Mucosa of rectum (tissue), 2 donors: ENCODE measurements around the gene ZNF362.

Source experiments
- H3K27ac ChIP-seq, 2 donors: one replicate each; pipeline ENCODE4 v1.7.0; 2013; ENCODE audit warnings: inconsistent platforms in 2 of 2, low read depth in 2 of 2, low read length in 2 of 2
- H3K27me3 ChIP-seq, 2 donors: one replicate each; pipeline ENCODE4 v1.7.0; 2013; ENCODE audit warnings: low read length in 2 of 2; ENCODE audit not compliant: control insufficient read depth in 2 of 2, insufficient read depth in 2 of 2
- H3K36me3 ChIP-seq, 2 donors: one replicate each; pipeline ENCODE4 v1.7.0; 2013; ENCODE audit warnings: low read length in 2 of 2; ENCODE audit not compliant: control insufficient read depth in 2 of 2, insufficient read depth in 2 of 2
- H3K4me1 ChIP-seq, 2 donors: one replicate each; pipeline ENCODE4 v1.7.0; 2013; ENCODE audit warnings: low read length in 2 of 2, mild to moderate bottlenecking in 1 of 2; ENCODE audit not compliant: control insufficient read depth in 2 of 2, insufficient read depth in 2 of 2
- H3K4me3 ChIP-seq, 2 donors: one replicate each; pipeline ENCODE4 v1.7.0; 2013; ENCODE audit warnings: low read length in 2 of 2
- H3K9ac ChIP-seq, 2 donors: one replicate each; pipeline ENCODE4 v1.7.0; 2013; ENCODE audit warnings: low read length in 2 of 2, low read depth in 1 of 2, mild to moderate bottlenecking in 1 of 2
- H3K9me3 ChIP-seq, 2 donors: one replicate each; pipeline ENCODE4 v1.7.0; 2013; ENCODE audit warnings: low read length in 2 of 2; ENCODE audit not compliant: control insufficient read depth in 2 of 2
- donor health status: healthy.
- donor health status: Normal muscosa, but diverticular disease.

Gene ZNF362

GRCh38 chr1:33294071-33295010, 38.0 kb downstream of the ZNF362 start:
- peaks cover 5 to 22% of the 10 kb centered on the region in 2 donors for H3K36me3 ChIP-seq
- H3K9me3 ChIP-seq: no peaks in the 10 kb centered on the region
- no peak overlapping the region for H3K4me3 ChIP-seq
- no peaks in the 10 kb centered on the region for H3K4me1 ChIP-seq
- H3K27me3 ChIP-seq: no peaks in the 10 kb centered on the region
- no peak overlapping the region for H3K27ac ChIP-seq
- H3K9ac ChIP-seq: no peak overlapping the region

- H3K4me1 ChIP-seq: no peaks in the 10 kb centered on the region
Observed at GRCh38 chr1:33295023-33295422, 38.7 kb downstream of the ZNF362 start.

DNA sequence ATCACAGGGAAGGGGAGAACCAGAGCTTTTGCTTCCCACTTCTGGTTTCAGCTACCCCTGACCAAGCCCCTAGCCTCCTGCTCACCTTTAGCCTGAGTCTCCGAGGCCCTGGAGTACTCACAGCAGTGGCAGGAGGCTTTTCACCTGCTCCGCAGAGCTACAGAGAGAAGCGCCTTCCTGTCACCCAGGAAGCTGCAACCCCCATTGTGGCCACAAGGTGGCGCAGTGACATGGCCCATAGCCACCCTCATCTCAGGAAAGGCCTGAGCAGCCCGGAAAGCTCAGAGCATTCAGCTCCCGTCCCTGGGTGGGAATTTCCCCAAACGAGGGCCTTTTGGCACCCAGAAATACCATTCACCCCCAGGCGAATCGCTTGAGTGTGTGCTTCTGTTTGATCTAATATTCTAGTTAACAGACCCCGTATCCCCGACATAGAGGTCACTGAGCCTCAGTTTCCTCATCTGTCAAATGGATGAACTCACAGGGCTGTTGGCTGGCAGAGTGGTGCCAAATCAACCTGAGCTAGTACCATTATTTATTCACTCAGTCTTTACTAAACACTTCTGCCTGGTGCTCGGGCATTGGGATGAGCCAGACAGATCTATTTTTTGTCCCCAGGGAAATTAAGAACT, 39.3 kb downstream of the ZNF362 start:
- Histone ChIP-seq H3K4me1 (no peaks in the 10 kb centered on the region), H3K9ac (no peak overlapping the region), H3K27ac (no peak overlapping the region), H3K36me3 (peaks cover 5 to 22% of the 10 kb centered on the region in 2 donors), H3K27me3 (no peaks in the 10 kb centered on the region), H3K4me3 (no peak overlapping the region), H3K9me3 (no peaks in the 10 kb centered on the region)

More at GRCh38 chr1:33295023-33295422, 38.7 kb downstream of the ZNF362 start:
- Histone ChIP-seq H3K9me3 (no peaks in the 10 kb centered on the region), H3K36me3 (peaks cover 5 to 22% of the 10 kb centered on the region in 2 donors), H3K27ac (no peak overlapping the region), H3K4me3 (no peak overlapping the region), H3K27me3 (no peaks in the 10 kb centered on the region), H3K9ac (no peak overlapping the region)

DNA sequence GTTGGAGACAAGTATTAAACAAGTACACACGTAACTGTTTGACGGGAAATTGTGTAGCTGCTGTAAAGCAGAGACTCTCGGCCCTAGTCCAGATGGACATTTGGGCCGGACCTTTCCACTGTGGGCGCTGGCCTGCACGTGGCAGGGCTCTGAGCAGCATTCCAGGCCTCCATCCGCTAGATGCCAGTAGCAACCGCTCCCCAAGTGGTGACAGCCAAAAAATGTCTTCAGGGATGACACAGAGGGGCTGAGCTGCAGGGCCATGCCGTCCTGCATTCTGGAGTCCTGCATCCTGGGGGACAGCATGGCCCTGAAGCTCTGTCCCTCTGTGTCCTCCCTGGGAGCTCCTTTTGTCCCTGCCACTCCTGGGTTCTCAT, 39.8 kb downstream of the ZNF362 start:
- Histone ChIP-seq H3K9me3 (no peaks in the 10 kb centered on the region), H3K4me1 (no peaks in the 10 kb centered on the region), H3K9ac (no peak overlapping the region), H3K27me3 (no peaks in the 10 kb centered on the region), H3K36me3 (peaks cover 5 to 22% of the 10 kb centered on the region in 2 donors), H3K27ac (no peak overlapping the region), H3K4me3 (no peak overlapping the region)

DNA sequence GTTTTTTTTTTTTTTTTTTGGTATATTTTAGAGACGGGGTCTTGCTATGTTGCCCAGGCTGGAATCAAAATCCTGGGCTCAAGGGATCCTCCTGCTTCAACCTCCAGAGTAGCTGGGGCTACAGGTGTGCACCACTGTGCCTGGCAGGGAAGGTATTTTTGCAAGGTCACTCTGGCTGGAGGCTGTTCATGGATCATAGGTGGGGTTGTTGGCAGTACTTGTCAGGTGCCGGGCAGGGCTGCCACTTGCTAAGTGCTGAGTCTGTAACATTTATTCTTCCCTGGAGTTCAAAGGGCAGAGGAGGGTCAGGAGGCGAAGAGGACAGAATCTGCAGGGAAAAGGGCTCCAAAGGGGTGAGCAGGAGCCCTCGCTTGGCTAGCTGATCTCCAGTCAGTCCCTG, 40.5 kb downstream of the ZNF362 start:
- Histone ChIP-seq H3K9me3 (no peaks in the 10 kb centered on the region), H3K36me3 (peaks cover 5 to 22% of the 10 kb centered on the region in 2 donors), H3K4me1 (no peaks in the 10 kb centered on the region), H3K4me3 (no peak overlapping the region), H3K9ac (no peak overlapping the region), H3K27me3 (no peaks in the 10 kb centered on the region), H3K27ac (no peak overlapping the region)

DNA sequence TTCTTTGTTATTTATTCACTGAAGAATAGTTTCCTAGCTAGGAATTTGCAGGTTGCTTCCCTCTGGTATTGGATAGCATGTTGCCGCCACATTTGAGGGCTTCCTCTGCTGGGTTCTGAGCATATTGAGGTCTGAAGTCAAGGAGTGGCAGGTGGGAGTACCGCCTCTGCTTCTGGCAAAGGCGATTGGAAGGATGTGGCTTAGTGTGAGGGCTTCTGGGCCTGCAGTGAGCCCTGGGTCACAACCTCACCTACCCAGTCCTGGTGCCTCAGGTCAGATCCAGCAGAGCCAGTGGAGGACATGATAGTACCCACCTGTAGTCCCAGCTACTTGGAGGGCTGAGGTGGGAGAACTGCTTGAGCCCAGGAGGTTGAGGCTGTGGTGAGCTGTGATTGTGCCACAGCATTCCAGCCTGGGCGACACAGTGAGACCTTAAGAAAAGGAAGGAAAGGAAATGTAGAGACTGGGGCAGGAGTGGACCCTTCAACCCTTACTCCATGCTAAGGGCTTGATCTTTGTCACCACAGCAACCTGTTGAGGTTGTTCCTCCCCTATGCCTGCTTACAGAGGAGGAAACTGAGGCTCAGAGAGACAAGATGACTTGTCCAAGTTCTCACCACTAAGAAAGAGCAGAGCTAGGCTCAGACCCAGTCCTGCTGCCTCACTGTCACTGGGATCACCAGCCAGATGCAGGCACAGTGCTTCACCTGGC, 41.8 kb downstream of the ZNF362 start:
- no peaks in the 10 kb centered on the region for H3K27me3 ChIP-seq
- no peaks in the 10 kb centered on the region for H3K9me3 ChIP-seq
- H3K4me1 ChIP-seq: no peaks in the 10 kb centered on the region
- no peak overlapping the region for H3K27ac ChIP-seq
- no peak overlapping the region for H3K4me3 ChIP-seq
- peak overlapping the region in 1 of 2 donors; percentile 8 for H3K9ac ChIP-seq
- peaks cover 5 to 22% of the 10 kb centered on the region in 2 donors for H3K36me3 ChIP-seq

DNA sequence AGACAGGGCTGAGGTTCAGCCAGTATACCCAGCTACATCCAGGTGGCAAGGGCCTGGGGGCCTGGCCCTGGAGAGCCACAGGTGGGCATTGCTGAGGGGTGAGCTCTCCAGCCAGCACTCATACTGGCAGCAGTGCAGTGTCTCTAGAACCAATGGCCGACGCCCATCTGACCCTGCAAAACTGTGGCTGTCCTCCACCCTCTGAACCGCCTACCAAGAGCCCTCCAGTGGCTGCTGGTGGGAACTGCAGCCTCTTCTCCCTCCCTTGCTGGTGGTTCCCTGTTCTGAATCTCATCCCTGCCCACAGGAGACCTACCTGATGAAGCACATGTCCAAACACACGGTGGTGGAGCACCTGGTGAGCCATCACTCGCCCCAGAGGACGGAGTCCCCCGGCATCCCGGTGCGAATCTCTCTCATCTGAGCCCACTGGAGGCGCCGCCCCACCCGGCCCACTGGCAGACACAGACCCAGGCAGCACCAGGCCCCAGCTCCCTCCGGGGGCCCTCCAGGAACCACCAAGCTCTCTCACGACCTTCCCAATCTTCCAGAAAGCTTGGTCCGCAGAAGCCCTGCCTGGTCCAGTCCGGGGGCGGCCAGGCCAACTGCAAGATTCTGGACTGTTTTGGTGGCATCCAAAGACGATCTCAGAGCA, 42.5 kb downstream of the ZNF362 start:
- H3K9ac ChIP-seq: peak overlapping the region in 1 of 2 donors; percentile 8
- no peaks in the 10 kb centered on the region for H3K4me1 ChIP-seq
- H3K27ac ChIP-seq: no peak overlapping the region
- no peaks in the 10 kb centered on the region for H3K9me3 ChIP-seq
- no peaks in the 10 kb centered on the region for H3K27me3 ChIP-seq
- peaks cover 5 to 19% of the 10 kb centered on the region in 2 donors for H3K36me3 ChIP-seq
- H3K4me3 ChIP-seq: no peak overlapping the region

DNA sequence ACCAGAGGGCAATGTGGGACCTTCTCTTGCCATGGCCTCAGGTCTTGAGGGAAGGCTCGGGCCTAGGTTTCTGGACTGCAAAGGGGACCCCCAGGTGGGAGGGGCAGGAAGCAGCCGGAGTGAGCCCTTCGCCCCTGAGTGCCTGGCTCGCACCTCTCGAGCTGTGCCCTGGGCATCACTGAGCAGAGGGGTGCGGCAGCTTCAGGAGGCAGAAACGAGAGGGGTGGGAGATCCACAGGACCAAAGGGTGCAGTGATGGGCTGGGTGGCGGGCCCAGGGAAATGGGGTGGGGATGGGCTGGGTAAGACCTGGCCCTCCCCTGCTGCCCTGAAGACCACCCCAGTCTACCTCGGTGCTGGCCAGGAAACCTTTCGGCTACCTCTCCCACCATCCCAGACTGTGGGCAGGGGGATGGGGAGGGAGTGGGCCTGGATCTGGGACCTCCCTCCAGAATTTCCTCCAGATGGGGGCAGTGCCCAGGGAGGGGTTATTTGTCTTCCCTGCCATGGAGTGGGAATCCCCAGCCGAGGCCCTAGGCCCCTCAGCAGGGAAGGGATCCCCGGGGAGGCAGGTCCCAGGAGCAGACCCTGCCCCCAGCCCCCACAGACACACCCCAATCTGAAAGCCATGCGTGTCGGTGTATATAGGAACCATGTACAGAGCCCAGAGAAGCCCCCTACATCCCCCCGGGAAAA, 43.3 kb downstream of the ZNF362 start:
- no peaks in the 10 kb centered on the region for H3K9me3 ChIP-seq
- H3K36me3 ChIP-seq: peaks cover 5 to 13% of the 10 kb centered on the region in 2 donors
- H3K4me3 ChIP-seq: no peak overlapping the region
- no peaks in the 10 kb centered on the region for H3K27me3 ChIP-seq
- no peak overlapping the region for H3K27ac ChIP-seq
- no peaks in the 10 kb centered on the region for H3K4me1 ChIP-seq
- no peak overlapping the region for H3K9ac ChIP-seq

GRCh38 chr1:33300673-33301072, 44.4 kb downstream of the ZNF362 start:
- Histone ChIP-seq H3K36me3 (peaks cover 5 to 8% of the 10 kb centered on the region in 2 donors), H3K27ac (no peak overlapping the region), H3K9me3 (no peaks in the 10 kb centered on the region), H3K9ac (no peak overlapping the region), H3K4me1 (no peaks in the 10 kb centered on the region), H3K4me3 (no peak overlapping the region), H3K27me3 (no peaks in the 10 kb centered on the region)
